GM19452 (cell line): Measurements from ENCODE around the gene RBM12.

Experiments used
- ATAC-seq: cut with Tn5 transposase; IDR thresholded peaks from one replicate; pipeline ENCODE4 v1.9.1; 2021; ENCODE audit not compliant: unreplicated experiment

Gene RBM12

GRCh38 chr20:35654415-35654814, 10.3 kb downstream of the RBM12 start:
- ATAC-seq: no peak

GRCh38 chr20:35653893-35654292, 10.8 kb downstream of the RBM12 start:
- no peak for ATAC-seq

DNA sequence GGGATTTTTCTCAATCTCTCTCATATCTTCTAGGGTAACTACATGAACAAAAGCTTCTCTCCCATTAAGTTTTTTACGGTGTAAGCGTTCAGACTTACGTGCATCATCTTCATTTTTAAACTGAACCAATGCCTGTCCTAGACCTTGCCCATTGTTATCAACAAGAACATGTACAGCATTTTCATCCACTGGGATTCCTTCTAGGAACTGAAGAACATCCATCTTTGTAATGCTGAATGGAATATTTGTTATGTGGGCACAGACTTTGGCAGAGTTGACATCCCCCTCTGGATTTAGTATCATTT, 11.3 kb downstream of the RBM12 start:
- no peak for ATAC-seq

DNA sequence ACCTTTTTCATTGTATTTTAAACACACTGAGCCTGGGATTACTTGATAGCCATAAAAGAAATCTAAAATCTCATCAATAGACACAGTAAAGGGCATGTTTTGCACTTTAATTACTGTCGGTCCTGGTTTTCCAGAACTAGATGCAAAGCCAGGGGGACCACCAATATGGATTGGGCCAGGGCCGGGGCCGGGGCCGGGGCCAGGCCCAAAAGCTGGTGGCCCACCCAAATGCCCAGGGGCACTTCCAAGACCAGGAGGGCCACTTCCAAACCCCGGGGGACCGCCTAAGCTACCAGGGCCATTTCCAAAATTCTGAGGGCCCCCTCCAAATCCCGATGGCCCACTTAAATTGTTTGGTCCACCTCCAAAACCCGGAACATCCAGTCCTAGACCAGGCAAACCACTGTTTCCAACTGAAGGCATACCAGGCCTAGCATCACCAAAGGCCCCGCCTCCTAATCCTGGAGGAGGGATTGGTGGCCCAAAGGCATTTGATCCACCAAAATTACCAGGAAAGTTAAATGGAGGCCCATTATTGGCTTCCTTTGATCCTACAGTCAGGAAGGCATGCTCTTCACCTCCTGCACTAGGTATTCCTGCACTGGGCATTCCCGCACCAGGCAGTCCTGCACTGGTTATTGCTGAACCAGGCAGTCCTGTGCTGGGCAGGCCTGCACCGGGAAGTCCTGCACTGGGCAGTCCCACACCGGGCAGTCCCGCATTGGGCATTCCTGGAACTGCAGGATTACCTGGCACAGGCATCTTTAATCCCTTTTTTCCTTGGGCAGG, 11.9 kb downstream of the RBM12 start:
- no peak for ATAC-seq

- ATAC-seq: no peak
These were observed 12.7 kb downstream of the RBM12 start for GRCh38 chr20:35651958-35652357.

DNA sequence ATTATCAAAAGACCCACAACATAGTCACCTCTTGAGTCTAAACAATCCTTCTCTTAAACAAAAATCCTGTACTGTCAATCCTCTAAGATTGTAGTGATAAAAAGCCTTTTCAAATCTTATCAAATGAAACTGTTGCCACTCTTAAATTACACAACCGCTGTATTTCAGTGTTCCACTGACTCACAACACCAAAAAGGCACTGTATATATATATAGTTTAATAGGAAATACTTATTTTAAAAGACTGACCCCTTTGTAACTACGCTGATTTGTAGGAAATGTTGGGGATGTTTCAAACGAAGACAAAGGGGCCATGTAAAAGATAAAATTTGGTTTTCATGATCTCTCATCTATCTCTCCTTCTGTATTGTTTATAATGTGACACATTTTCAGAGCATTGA, 14.1 kb downstream of the RBM12 start:
- no peak for ATAC-seq

DNA sequence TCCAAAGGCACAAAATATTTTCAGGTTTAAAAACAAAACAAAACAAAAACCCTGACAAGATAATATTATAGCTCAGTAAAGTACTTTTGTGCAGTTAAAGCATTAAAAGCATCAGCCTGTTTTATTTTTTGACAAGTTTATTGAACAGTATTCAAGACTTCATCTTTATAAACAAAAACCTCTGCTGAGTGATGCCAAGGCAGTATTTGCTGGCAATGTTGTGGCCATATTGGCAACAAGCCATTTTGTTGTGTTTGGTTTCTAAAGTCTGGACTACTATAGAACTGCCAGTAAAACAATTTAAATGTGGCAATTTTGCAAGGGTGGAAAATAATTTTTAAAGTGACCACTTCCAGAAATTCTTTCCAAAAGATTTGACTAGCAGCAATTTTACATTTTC, 15.9 kb downstream of the RBM12 start:
- ATAC-seq: no peak

DNA sequence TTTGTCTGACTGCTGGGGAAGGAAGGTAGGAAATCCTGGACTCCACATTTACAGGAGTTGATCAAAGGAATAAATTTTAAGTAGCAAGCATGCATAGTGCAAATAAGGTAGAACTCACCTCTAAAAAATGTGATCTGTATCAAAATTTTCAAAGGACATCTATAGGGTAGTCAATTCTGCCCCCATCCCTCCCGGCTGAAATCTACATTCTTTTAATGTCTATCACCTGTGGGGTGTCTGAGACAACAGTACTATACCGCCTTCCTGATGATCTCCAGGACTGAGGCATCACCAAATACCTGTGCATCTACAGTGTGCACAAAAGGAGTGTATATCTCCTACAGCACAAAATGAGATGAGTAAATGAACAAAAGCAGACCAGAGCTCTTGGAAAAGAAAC, 19.9 kb downstream of the RBM12 start:
- no peak for ATAC-seq

GRCh38 chr20:35643045-35643444, 21.7 kb downstream of the RBM12 start:
- no peak for ATAC-seq

GRCh38 chr20:35641743-35642142, 23.0 kb downstream of the RBM12 start:
- no peak for ATAC-seq

DNA sequence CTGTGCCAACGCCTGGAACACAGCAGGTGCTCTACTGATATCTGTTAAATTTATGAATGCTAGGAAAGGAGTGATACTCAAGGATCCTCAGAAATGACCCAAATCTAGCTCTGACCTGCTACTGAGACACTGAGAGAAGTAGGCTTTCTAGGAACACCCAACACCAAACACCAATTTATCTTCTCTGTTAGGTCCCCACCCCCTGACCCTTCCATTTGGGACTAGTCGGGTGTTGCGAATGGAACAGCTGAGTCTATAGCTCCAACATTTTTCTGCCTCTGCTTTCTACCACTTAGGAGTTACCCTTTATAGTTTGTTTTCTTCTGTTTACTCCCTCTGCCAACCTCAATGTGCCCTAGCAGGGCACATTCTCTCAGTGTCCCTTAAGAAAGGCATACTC, 24.0 kb downstream of the RBM12 start:
- no peak for ATAC-seq

- ATAC-seq: no peak
These were observed 25.9 kb downstream of the RBM12 start for GRCh38 chr20:35638751-35639150.

DNA sequence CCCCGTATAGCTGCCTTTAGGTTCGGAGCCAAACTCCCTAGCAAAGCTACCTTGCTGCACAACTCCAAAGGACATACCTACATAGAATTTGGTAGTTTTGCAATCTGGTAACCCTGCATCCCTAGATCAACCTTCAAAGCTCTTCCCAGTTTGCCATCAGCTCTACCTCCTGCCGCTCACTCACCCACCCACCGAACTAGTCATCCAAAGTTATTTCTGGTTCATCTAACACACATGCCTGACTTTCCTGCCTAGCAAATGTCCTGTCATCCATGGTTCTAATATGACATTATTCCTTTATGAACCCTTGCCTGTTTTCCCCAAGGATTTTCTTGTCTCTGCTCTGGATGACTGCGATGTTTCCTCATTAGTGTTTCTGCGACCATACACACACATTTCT, 27.4 kb downstream of the RBM12 start:
- ATAC-seq: no peak

- no peak for ATAC-seq
These were observed 28.6 kb downstream of the RBM12 start for GRCh38 chr20:35636095-35636494.

DNA sequence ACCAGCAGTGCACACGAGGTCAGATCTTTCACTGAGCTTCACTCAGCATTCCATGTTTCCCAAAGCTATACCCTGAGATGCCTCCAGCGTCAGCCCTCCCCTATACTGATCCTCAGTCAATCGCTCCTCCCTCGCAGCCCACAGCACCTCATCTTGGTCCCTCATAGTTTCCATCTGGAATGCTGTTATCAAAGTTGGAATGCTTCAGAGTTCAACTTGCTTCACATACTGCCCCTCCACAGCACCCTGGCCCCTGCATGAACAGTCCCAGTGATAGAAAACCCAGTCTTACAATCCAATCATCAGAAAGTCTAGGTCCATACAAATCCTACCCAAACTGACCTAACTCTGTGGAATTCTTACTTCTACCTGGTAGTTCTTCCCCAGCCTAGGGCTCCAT, 29.0 kb downstream of the RBM12 start:
- ATAC-seq: no peak

- no peak for ATAC-seq
These were observed 32.1 kb downstream of the RBM12 start for GRCh38 chr20:35632539-35633115.

DNA sequence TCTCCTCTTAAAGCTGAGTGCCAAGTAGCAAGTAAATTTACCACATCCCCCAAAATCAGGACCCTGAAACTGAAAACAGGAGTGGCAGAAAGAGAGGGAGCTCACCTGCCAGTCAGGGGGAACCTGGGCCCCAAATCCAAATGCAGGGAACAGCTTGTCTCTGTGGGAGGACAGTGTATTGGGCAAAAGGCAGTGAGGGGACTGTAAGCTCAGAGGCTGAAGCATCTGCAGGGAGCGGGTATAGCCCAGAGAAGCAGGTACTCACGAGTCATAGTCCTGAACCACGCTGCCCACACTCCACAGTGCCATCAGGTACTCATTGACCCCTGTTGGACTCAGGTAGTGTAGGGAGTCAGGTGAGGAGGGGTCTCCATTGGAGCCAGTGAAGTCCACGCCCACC, 34.1 kb downstream of the RBM12 start:
- ATAC-seq: no peak

DNA sequence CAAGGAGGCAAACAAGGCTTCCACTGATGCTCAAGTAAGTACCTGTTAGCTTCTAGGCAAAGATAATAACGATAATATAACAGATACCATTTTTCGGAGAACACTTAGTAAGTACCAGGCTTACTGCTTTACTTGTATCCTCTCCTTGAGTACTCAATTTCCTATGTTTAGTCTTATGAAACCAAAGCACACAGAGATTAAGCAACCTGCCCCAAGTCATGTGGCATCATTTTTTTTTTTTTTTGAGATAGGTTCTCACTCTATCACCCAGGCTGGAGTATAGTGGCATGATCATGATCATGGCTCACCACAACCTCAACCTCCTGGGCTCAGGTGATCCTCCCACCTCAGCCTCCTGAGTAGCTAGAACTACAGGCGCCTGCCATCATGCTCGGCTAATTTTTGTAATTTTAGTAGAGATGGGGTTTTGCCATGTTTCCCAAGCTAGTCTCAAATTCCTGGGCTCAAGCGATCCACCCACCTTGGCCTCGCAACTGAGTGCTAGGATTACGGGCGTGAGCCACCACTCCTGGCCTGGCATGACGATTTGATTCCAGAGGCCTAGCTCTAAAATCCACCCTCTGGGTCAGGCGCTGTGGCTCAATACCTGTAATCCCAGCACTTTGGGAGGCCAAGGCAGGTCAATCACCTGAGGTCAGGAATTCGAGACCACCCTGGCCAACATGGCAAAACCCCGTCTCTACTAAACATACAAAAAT, 35.1 kb downstream of the RBM12 start:
- no peak for ATAC-seq

- ATAC-seq: no peak
These were observed 37.6 kb downstream of the RBM12 start for GRCh38 chr20:35627121-35627520.

DNA sequence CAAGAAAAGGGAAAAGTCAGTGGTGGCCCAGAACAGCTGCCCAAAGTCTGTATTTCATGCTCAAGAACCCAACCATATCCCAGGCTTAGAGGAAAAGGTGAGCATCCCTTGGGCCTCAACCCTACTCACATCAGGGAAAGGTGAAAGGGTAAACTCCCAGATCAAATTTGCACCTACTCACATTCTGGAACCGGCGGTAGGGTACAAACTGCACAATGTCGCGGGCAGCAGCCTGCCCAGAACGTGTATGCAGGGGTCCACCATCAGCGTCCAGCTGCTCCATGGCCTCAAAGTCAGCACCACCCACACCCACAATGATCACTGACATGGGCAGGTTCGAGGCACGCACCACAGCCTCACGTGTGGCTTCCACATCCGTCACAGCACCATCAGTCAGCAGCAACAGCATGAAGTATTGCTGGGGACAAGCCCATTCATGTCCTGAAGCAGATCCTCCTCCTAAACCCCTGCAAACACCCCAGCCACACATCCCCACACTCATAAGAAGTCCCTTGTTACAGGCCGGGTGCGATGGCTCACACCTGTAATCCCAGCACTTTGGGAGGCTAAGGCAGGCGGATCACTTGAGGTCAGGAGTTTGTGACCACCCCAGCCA, 38.2 kb downstream of the RBM12 start:
- ATAC-seq: no peak

DNA sequence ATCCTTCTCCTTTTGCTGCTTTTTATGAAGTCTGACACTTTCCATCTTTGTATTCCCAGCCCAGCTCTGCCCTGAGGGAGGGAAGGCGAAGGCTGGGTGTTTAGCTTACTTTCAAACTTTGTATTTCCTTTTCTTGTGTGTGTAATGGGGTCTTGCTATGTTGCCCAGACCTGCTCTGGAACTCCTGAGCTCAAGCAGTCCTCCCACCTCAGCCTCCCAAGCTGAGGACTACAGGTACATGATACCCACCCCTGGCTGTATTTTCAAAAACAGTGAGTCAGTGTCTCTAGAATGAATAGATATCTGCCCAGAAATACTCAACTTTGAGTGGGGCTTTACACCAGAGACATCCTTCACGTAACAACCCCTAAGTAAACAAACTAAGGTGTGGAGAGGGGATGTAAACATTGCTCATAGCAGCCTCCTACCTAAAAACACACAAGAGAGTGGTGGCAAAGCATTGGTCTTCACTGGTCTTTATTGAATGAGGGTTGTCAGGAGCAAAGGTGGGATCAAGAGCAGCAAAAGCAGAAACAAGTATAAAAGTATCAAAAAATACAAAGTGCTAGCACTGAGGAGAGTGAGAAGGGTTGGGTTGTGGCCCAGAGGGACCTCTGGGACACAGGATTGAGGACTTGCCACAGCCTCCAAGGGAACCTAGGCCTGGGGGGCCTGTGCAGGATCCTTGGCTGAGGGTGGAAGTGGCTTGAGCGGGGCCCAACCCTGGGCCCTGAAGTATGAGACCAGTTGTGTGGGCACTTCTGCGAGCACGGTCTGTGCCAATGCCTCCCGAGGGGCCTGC, 38.9 kb downstream of the RBM12 start:
- no peak for ATAC-seq
